ENCODE data around the gene FAM162A.

Gene FAM162A, protein sequence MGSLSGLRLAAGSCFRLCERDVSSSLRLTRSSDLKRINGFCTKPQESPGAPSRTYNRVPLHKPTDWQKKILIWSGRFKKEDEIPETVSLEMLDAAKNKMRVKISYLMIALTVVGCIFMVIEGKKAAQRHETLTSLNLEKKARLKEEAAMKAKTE

DNA sequence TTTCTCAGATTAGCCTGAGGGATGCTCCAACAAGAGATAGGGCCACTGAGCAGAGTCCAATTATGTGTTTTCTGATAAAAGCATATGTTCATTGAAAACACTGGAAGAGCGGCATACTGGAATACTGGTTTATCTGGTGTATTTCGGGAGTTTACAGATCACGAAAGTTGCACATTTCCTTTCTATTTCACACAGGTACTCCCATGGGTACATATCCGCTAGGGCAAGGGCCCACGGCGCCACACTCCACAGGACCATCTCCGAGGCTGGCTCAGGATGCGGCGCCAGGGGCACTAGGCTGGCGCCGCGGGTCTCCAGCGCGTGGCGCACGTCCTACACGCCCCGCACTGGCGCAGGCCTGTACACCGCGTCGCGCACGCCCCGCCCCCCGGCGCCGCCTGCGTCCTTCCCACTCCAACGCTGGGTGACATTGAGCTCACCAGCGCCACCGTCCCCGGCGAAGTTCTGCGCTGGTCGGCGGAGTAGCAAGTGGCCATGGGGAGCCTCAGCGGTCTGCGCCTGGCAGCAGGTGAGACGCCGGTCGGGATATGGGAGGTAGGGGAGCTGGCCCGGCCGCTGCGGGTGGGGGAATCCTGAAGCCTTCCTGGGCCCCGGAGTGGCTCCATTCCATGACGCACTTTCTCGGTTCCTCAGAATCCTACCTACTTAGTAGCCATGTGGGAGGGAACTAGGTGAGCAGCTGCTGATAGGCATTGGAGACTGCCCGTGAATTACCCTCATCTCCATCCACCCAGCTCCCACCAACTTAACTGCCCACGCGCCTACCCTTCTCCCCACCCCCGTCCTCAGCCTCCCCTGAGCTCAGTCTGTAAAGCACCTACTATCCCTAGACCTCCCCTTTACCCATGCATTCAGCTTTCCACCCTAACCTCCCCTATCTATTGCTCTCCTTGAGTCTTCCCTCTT is at the start of gene FAM162A:
Gene FAM162A (plus strand): TSS at position 412 of the 927 bp plus-strand sequence. CDS start 84 bp downstream, at position 496.
- Histone ChIP-seq H3K4me1 (ENCODE audit: control insufficient read depth in 1 of 2, insufficient read depth in 2 of 2, low read length in 2 of 2) (peaks cover 16 to 23% of the 10 kb centered on the region in 2 donors), H3K27me3 (ENCODE audit: control insufficient read depth in 1 of 2, insufficient read depth in 2 of 2, low read length in 2 of 2) (no peaks in the 10 kb centered on the region), H3K9ac (ENCODE audit: low read depth in 1 of 2, low read length in 2 of 2) (peak within 1 kb of the TSS; percentile 78 to 95), H3K9me3 (ENCODE audit: control insufficient read depth in 1 of 2, low read length in 2 of 2) (no peaks in the 10 kb centered on the region), H3K36me3 (ENCODE audit: control insufficient read depth in 1 of 2, insufficient read depth in 2 of 2, low read length in 2 of 2) (no peaks in the 10 kb centered on the region), H3K27ac (ENCODE audit: low read depth, low read length) (peak within 1 kb of the TSS; percentile 86), H3K4me3 (ENCODE audit: low read depth in 1 of 2, low read length in 2 of 2) (peak within 1 kb of the TSS; percentile 96 to 97)

DNA sequence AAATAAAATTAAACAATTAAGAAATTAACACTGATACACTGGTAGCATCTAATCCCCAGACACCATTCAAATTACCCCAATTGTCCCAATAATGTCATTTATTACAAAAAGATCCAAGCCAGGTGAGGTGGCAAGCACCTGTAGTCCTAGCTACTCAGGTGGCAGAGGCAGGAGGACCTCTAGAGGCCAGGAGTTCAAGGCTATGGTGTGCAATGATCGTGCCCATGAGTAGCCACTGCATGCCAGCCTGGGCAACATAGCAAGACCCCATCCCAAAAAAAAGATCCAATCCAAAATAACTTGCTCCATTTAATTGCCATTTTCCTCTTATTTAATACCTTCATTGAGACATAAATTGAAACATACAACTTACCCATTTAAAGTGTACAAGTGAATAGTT is 41.2 kb upstream of the FAM162A start:
- no peak overlapping the region for H3K4me3 ChIP-seq (ENCODE audit: low read depth in 1 of 2, low read length in 2 of 2)
- no peaks in the 10 kb centered on the region for H3K4me1 ChIP-seq (ENCODE audit: control insufficient read depth in 1 of 2, insufficient read depth in 2 of 2, low read length in 2 of 2)
- no peak overlapping the region for H3K9ac ChIP-seq (ENCODE audit: low read depth in 1 of 2, low read length in 2 of 2)
- no peaks in the 10 kb centered on the region for H3K9me3 ChIP-seq (ENCODE audit: control insufficient read depth in 1 of 2, low read length in 2 of 2)
- no peaks in the 10 kb centered on the region for H3K36me3 ChIP-seq (ENCODE audit: control insufficient read depth in 1 of 2, insufficient read depth in 2 of 2, low read length in 2 of 2)
- H3K27me3 ChIP-seq (ENCODE audit: control insufficient read depth in 1 of 2, insufficient read depth in 2 of 2, low read length in 2 of 2): no peaks in the 10 kb centered on the region
- no peak overlapping the region for H3K27ac ChIP-seq (ENCODE audit: low read depth, low read length)

DNA sequence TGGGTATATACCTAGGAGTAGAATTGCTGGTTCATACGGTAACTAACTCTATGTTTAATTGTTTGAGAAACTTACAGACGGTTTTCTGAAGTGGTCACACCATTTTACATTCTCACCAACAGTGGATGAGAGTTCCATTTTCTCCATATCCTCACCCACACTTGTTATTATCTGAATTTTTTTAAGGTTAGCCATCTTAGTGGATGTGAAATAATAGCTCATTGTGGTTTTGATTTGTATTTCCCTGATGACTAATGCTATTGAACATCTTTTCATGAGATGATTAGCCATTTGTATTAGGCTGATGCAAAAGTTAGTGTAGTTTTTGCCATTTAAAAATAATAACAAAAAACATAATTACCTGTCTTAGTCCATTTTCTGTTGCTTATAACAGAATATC is 40.3 kb upstream of the FAM162A start:
- Histone ChIP-seq H3K36me3 (ENCODE audit: control insufficient read depth in 1 of 2, insufficient read depth in 2 of 2, low read length in 2 of 2) (no peaks in the 10 kb centered on the region), H3K4me3 (ENCODE audit: low read depth in 1 of 2, low read length in 2 of 2) (no peak overlapping the region), H3K27me3 (ENCODE audit: control insufficient read depth in 1 of 2, insufficient read depth in 2 of 2, low read length in 2 of 2) (no peaks in the 10 kb centered on the region), H3K4me1 (ENCODE audit: control insufficient read depth in 1 of 2, insufficient read depth in 2 of 2, low read length in 2 of 2) (no peaks in the 10 kb centered on the region), H3K27ac (ENCODE audit: low read depth, low read length) (no peak overlapping the region), H3K9ac (ENCODE audit: low read depth in 1 of 2, low read length in 2 of 2) (no peak overlapping the region), H3K9me3 (ENCODE audit: control insufficient read depth in 1 of 2, low read length in 2 of 2) (no peaks in the 10 kb centered on the region)

DNA sequence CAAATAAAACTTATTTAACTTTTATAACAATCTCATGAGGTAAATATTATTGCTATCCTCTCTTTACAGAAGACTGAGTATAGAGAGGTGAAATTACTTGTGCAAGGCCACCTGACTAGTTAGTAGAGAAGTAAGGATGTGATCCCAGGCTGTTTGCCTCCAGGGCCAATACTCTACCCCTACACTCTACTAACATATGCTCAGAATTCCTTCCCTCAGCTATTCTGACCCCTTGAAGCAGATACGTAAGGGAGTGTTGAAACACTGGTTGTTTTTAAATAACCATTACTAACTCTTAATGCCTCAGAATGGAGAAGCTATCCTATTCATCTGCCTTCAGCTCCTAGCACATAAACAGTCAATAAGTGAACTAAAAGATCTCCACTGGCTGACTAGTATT is 34.8 kb upstream of the FAM162A start:
- Histone ChIP-seq H3K9me3 (ENCODE audit: control insufficient read depth in 1 of 2, low read length in 2 of 2) (no peaks in the 10 kb centered on the region), H3K27me3 (ENCODE audit: control insufficient read depth in 1 of 2, insufficient read depth in 2 of 2, low read length in 2 of 2) (no peaks in the 10 kb centered on the region), H3K4me3 (ENCODE audit: low read depth in 1 of 2, low read length in 2 of 2) (no peak overlapping the region), H3K36me3 (ENCODE audit: control insufficient read depth in 1 of 2, insufficient read depth in 2 of 2, low read length in 2 of 2) (no peaks in the 10 kb centered on the region), H3K27ac (ENCODE audit: low read depth, low read length) (no peak overlapping the region), H3K9ac (ENCODE audit: low read depth in 1 of 2, low read length in 2 of 2) (no peak overlapping the region), H3K4me1 (ENCODE audit: control insufficient read depth in 1 of 2, insufficient read depth in 2 of 2, low read length in 2 of 2) (no peaks in the 10 kb centered on the region)

DNA sequence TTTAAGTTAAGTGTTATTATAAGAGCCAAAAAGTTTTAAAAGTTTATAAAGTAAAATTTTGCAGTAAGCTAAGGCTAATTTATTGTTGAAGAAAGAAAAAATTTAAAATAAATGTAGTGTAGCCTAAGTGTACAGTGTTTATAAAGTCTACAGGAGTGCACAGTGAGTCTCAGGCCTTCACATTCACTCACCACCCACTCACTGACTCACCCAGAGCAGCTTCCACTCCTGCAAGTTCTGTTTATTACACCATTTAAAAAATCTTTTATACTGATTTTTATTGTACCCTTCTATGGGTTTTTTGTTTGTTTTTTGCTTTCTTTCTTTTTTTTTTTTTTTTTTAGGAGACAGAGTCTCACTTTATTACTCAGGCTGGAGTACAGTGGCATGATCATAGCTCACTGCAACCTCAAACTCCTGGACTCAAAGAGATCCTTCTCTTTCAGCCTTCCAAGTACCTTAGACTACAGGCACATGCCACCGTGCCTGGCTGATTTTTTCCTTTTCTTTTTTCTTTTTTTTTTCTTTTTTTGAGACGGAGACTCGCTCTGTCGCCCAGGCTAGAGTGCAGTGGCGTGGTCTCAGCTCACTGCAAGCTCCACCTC is 33.1 kb upstream of the FAM162A start:
- no peak overlapping the region for H3K9ac ChIP-seq (ENCODE audit: low read depth in 1 of 2, low read length in 2 of 2)
- H3K9me3 ChIP-seq (ENCODE audit: control insufficient read depth in 1 of 2, low read length in 2 of 2): no peaks in the 10 kb centered on the region
- no peak overlapping the region for H3K27ac ChIP-seq (ENCODE audit: low read depth, low read length)
- H3K4me1 ChIP-seq (ENCODE audit: control insufficient read depth in 1 of 2, insufficient read depth in 2 of 2, low read length in 2 of 2): no peaks in the 10 kb centered on the region
- H3K4me3 ChIP-seq (ENCODE audit: low read depth in 1 of 2, low read length in 2 of 2): no peak overlapping the region
- no peaks in the 10 kb centered on the region for H3K27me3 ChIP-seq (ENCODE audit: control insufficient read depth in 1 of 2, insufficient read depth in 2 of 2, low read length in 2 of 2)
- no peaks in the 10 kb centered on the region for H3K36me3 ChIP-seq (ENCODE audit: control insufficient read depth in 1 of 2, insufficient read depth in 2 of 2, low read length in 2 of 2)

DNA sequence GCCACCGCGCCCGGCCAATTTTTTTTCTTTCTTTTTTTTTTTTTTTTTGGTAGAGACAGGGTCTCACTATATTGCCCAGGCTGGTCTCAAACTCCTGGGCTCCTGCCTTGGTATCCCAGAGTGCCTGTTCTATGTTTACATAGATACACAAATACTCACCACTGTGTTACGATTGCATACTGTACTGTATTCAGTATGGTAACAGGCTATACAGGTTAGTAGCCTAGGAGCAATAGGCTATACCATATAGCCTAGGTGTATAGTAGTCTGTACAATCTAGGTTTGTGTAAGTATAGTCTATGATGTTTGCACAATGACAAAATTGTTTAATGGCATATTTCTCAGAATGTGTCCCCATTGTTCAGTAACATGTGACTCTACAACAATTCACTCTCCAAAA is 32.4 kb upstream of the FAM162A start:
- H3K4me1 ChIP-seq (ENCODE audit: control insufficient read depth in 1 of 2, insufficient read depth in 2 of 2, low read length in 2 of 2): no peaks in the 10 kb centered on the region
- no peaks in the 10 kb centered on the region for H3K36me3 ChIP-seq (ENCODE audit: control insufficient read depth in 1 of 2, insufficient read depth in 2 of 2, low read length in 2 of 2)
- no peaks in the 10 kb centered on the region for H3K9me3 ChIP-seq (ENCODE audit: control insufficient read depth in 1 of 2, low read length in 2 of 2)
- no peak overlapping the region for H3K27ac ChIP-seq (ENCODE audit: low read depth, low read length)
- no peak overlapping the region for H3K4me3 ChIP-seq (ENCODE audit: low read depth in 1 of 2, low read length in 2 of 2)
- no peak overlapping the region for H3K9ac ChIP-seq (ENCODE audit: low read depth in 1 of 2, low read length in 2 of 2)
- H3K27me3 ChIP-seq (ENCODE audit: control insufficient read depth in 1 of 2, insufficient read depth in 2 of 2, low read length in 2 of 2): no peaks in the 10 kb centered on the region

DNA sequence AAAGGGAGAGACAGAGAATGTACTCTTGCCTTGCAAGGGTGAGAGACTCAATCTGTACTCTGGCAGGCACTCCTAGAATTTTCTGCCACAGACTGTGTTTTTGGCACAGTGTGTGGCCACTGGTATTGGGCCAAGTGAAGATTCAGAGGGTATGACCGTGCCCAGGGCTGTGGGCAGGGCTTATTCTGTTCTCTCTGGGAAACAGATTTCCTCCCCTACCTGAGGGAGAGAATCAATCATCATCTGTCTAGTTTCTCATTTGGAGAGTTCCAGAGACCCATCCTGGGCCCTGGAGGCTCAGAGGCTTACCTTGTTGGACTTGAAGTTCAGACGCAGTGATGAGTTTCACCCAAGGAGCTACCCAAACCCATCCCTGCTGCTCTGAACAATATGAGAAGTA is 30.8 kb upstream of the FAM162A start:
- no peak overlapping the region for H3K27ac ChIP-seq (ENCODE audit: low read depth, low read length)
- H3K4me3 ChIP-seq (ENCODE audit: low read depth in 1 of 2, low read length in 2 of 2): no peak overlapping the region
- H3K4me1 ChIP-seq (ENCODE audit: control insufficient read depth in 1 of 2, insufficient read depth in 2 of 2, low read length in 2 of 2): no peaks in the 10 kb centered on the region
- no peak overlapping the region for H3K9ac ChIP-seq (ENCODE audit: low read depth in 1 of 2, low read length in 2 of 2)
- H3K9me3 ChIP-seq (ENCODE audit: control insufficient read depth in 1 of 2, low read length in 2 of 2): no peaks in the 10 kb centered on the region
- H3K27me3 ChIP-seq (ENCODE audit: control insufficient read depth in 1 of 2, insufficient read depth in 2 of 2, low read length in 2 of 2): no peaks in the 10 kb centered on the region
- peaks cover 0 to under 1% of the 10 kb centered on the region in 2 donors for H3K36me3 ChIP-seq (ENCODE audit: control insufficient read depth in 1 of 2, insufficient read depth in 2 of 2, low read length in 2 of 2)

DNA sequence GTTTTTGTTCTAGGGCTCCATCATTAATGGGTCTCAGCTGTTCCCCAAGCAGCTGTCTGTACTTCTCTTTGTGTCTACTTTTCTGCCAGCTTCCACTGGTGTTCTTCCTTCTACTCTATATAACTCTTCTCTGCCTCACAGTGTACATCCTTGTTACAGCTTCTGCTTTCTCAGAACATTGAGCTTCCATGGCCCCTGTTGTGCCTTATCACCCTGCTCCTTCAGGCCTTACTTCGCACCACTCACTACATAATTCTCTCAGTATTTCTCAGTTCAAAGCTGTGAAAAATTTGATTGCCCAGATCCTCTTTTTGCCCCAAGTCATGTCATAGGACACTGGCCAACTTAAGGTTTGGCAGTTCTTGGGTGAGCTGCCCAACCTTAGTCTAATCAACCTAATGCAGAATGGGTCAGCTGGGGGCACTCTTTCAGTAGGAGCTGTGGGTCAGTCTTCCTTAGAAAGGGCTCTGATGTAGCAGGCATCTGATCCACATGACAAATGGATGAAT is 30.0 kb upstream of the FAM162A start:
- H3K9ac ChIP-seq (ENCODE audit: low read depth in 1 of 2, low read length in 2 of 2): no peak overlapping the region
- no peaks in the 10 kb centered on the region for H3K9me3 ChIP-seq (ENCODE audit: control insufficient read depth in 1 of 2, low read length in 2 of 2)
- H3K27me3 ChIP-seq (ENCODE audit: control insufficient read depth in 1 of 2, insufficient read depth in 2 of 2, low read length in 2 of 2): no peaks in the 10 kb centered on the region
- H3K36me3 ChIP-seq (ENCODE audit: control insufficient read depth in 1 of 2, insufficient read depth in 2 of 2, low read length in 2 of 2): peaks cover 6 to 7% of the 10 kb centered on the region in 2 donors
- H3K4me3 ChIP-seq (ENCODE audit: low read depth in 1 of 2, low read length in 2 of 2): no peak overlapping the region
- no peak overlapping the region for H3K27ac ChIP-seq (ENCODE audit: low read depth, low read length)
- no peaks in the 10 kb centered on the region for H3K4me1 ChIP-seq (ENCODE audit: control insufficient read depth in 1 of 2, insufficient read depth in 2 of 2, low read length in 2 of 2)

DNA sequence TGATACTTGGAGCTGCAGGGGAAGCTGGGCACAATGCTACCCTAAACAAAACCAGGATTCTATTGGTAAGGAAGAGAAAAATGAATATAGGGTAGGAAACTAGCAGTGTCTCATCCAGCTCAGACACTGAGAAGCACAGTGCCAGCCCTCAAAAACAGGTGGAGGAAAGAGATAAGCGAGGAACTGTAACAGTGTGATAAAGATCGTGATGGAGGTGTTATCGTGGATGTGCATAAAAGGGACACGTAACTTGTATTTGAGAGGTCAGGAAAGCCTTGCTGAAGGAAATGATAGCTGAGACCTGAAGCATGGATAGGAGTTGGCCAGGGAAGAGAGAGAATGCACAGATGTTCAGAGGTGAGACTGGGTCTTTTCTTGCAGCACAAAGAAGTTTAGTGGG is 28.4 kb upstream of the FAM162A start:
- H3K9me3 ChIP-seq (ENCODE audit: control insufficient read depth in 1 of 2, low read length in 2 of 2): no peaks in the 10 kb centered on the region
- no peak overlapping the region for H3K27ac ChIP-seq (ENCODE audit: low read depth, low read length)
- H3K4me3 ChIP-seq (ENCODE audit: low read depth in 1 of 2, low read length in 2 of 2): no peak overlapping the region
- peaks cover 6 to 7% of the 10 kb centered on the region in 2 donors for H3K36me3 ChIP-seq (ENCODE audit: control insufficient read depth in 1 of 2, insufficient read depth in 2 of 2, low read length in 2 of 2)
- no peak overlapping the region for H3K9ac ChIP-seq (ENCODE audit: low read depth in 1 of 2, low read length in 2 of 2)
- H3K27me3 ChIP-seq (ENCODE audit: control insufficient read depth in 1 of 2, insufficient read depth in 2 of 2, low read length in 2 of 2): no peaks in the 10 kb centered on the region
- H3K4me1 ChIP-seq (ENCODE audit: control insufficient read depth in 1 of 2, insufficient read depth in 2 of 2, low read length in 2 of 2): no peaks in the 10 kb centered on the region

DNA sequence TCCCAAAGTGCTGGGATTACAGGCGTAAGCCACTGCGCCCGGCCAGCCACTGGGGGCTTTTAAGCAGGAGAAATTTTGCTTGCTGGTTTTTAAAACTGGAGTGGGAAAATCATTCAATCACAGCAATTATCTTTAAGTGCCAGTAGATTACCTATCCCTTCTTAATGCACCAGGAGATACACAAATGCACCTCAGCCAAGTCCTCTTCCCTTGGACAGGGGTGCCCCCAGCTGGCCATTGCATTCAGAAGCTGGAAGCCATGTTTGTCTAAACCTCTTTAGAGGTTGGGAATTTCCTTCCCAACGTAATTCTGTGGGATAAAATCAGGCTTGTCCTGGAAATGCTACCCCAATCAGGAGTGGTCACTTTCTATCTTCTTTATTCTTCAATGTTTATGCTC is 27.6 kb upstream of the FAM162A start:
- no peaks in the 10 kb centered on the region for H3K27me3 ChIP-seq (ENCODE audit: control insufficient read depth in 1 of 2, insufficient read depth in 2 of 2, low read length in 2 of 2)
- no peaks in the 10 kb centered on the region for H3K9me3 ChIP-seq (ENCODE audit: control insufficient read depth in 1 of 2, low read length in 2 of 2)
- H3K4me1 ChIP-seq (ENCODE audit: control insufficient read depth in 1 of 2, insufficient read depth in 2 of 2, low read length in 2 of 2): no peaks in the 10 kb centered on the region
- no peak overlapping the region for H3K27ac ChIP-seq (ENCODE audit: low read depth, low read length)
- H3K4me3 ChIP-seq (ENCODE audit: low read depth in 1 of 2, low read length in 2 of 2): no peak overlapping the region
- peaks cover 6 to 7% of the 10 kb centered on the region in 2 donors for H3K36me3 ChIP-seq (ENCODE audit: control insufficient read depth in 1 of 2, insufficient read depth in 2 of 2, low read length in 2 of 2)
- H3K9ac ChIP-seq (ENCODE audit: low read depth in 1 of 2, low read length in 2 of 2): no peak overlapping the region

All from duodenal mucosa (tissue), 2 donors.